Measurements from ENCODE around the gene PPP4R2. TPM values are rescaled to one million over a fixed set of nuclear protein-coding genes. Genes with fewer than 3 reads are reported as not detected.

Gene PPP4R2
- total RNA-seq, result 100 to 1,000 TPM in 1 of 4 donors, 10 to 100 TPM in 3; 21.3 to 136 (median 62.3) TPM

DNA sequence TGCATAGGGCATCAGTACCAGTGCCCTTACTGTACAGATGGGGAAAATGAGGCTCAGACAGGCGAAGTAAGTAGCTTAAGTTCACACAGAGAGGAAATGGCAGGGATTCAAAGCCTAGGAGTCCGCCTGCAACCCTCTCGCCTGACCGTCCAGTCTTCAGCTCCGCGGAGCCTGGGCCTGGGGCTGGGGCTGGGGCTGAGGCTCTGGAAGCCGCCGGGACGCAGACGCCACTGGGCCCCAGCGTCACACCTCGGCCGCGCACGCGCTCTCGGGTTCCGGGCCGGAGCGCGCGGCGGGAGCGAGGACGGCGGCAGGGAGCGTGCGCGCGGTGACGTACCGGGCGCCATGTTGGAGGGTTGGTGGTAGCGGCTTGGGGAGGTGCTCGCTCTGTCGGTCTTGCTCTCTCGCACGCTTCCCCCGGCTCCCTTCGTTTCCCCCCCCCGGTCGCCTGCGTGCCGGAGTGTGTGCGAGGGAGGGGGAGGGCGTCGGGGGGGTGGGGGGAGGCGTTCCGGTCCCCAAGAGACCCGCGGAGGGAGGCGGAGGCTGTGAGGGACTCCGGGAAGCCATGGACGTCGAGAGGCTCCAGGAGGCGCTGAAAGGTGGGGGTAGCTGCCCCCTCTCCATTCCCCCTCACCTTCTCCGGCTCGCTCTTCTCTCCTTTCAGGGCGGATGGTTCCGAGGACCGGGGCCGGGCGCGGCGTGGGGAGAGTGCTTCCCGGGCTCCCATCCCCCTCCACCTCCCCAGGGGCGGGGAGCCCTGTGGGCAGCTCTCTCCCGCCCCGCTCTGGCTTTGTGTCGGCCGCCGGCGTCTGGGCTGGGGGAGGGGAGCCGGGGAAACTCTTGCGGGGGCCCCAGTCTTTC is at the start of gene PPP4R2:
Gene PPP4R2 (plus strand): TSS at position 339 of the 861 bp plus-strand sequence. CDS start 227 bp downstream, at position 566.
- H3K27me3 ChIP-seq, result no peaks in the 10 kb centered on the region
- TF ChIP-seq, protein P1, sequence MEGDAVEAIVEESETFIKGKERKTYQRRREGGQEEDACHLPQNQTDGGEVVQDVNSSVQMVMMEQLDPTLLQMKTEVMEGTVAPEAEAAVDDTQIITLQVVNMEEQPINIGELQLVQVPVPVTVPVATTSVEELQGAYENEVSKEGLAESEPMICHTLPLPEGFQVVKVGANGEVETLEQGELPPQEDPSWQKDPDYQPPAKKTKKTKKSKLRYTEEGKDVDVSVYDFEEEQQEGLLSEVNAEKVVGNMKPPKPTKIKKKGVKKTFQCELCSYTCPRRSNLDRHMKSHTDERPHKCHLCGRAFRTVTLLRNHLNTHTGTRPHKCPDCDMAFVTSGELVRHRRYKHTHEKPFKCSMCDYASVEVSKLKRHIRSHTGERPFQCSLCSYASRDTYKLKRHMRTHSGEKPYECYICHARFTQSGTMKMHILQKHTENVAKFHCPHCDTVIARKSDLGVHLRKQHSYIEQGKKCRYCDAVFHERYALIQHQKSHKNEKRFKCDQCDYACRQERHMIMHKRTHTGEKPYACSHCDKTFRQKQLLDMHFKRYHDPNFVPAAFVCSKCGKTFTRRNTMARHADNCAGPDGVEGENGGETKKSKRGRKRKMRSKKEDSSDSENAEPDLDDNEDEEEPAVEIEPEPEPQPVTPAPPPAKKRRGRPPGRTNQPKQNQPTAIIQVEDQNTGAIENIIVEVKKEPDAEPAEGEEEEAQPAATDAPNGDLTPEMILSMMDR (IDR thresholded peaks at IDR 0.05), result peak in 2 of 4 experiments; percentile 7 to 12
- TF ChIP-seq POLR2A (IDR thresholded peaks at IDR 0.05), result peak; percentile 85 to 95
- DNase-seq, result peak; percentile 80 to 90
- intact Hi-C loops (cut with DNase I; ENCODE audit: low total_unique reads), result no loop called here
- H3K4me1 ChIP-seq, result peaks cover 11 to 12% of the 10 kb centered on the region in 2 donors
- H3K4me3 ChIP-seq, result peak within 1 kb of the TSS; percentile 71 to 98
- H3K9me3 ChIP-seq, result no peaks in the 10 kb centered on the region
- no peaks in the 10 kb centered on the region for H3K36me3 ChIP-seq
- peak within 1 kb of the TSS; percentile 92 to 99 for H3K27ac ChIP-seq

GRCh38 chr3:72947715-72948490 is 48.7 kb upstream of the PPP4R2 start:
- Histone ChIP-seq H3K36me3 (no peaks in the 10 kb centered on the region), H3K4me3 (no peak overlapping the region), H3K9me3 (no peaks in the 10 kb centered on the region), H3K27ac (no peak overlapping the region), H3K27me3 (no peaks in the 10 kb centered on the region), H3K4me1 (no peaks in the 10 kb centered on the region)
- DNase-seq, result no peak
- TF ChIP-seq, protein P1 (IDR thresholded peaks at IDR 0.05), result no peak
- no peak for TF ChIP-seq POLR2A (IDR thresholded peaks at IDR 0.05)
- intact Hi-C loops (cut with DNase I; ENCODE audit: low total_unique reads), result no loop called here

DNA sequence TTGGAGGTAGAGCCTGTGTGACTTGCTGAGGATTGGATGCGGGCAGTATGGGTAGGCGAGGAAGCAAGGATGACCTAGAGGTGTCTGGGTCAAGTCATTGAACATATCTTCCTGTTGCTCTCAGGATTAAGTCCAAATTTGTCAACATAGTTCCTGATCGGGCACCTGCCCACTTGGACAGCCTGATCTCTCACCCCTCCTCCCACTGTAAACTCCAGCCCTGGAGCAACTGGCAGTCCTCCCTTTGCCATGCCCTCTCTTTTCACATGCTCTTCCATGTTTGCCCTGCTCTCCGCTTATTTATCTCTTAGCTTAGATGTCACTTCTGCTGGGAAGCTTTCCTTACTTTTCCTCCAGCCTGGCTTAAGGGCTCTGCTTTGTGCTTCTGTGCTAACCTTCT is 47.6 kb upstream of the PPP4R2 start:
- H3K36me3 ChIP-seq, result no peaks in the 10 kb centered on the region
- intact Hi-C loops (cut with DNase I; ENCODE audit: low total_unique reads), result no loop called here
- no peak overlapping the region for H3K4me3 ChIP-seq
- no peaks in the 10 kb centered on the region for H3K9me3 ChIP-seq
- no peaks in the 10 kb centered on the region for H3K4me1 ChIP-seq
- no peaks in the 10 kb centered on the region for H3K27me3 ChIP-seq
- DNase-seq, result no peak
- no peak overlapping the region for H3K27ac ChIP-seq
- TF ChIP-seq POLR2A (IDR thresholded peaks at IDR 0.05), result no peak
- TF ChIP-seq, protein P1 (IDR thresholded peaks at IDR 0.05), result no peak

GRCh38 chr3:72950372-72950771 is 46.2 kb upstream of the PPP4R2 start:
- DNase-seq, result no peak
- no peak overlapping the region for H3K4me3 ChIP-seq
- no peaks in the 10 kb centered on the region for H3K4me1 ChIP-seq
- H3K27me3 ChIP-seq, result no peaks in the 10 kb centered on the region
- H3K27ac ChIP-seq, result no peak overlapping the region
- H3K36me3 ChIP-seq, result no peaks in the 10 kb centered on the region
- H3K9me3 ChIP-seq, result no peaks in the 10 kb centered on the region
- intact Hi-C loops (cut with DNase I; ENCODE audit: low total_unique reads), result no loop called here
- no peak for TF ChIP-seq POLR2A (IDR thresholded peaks at IDR 0.05)
- TF ChIP-seq, protein P1 (IDR thresholded peaks at IDR 0.05), result no peak

DNA sequence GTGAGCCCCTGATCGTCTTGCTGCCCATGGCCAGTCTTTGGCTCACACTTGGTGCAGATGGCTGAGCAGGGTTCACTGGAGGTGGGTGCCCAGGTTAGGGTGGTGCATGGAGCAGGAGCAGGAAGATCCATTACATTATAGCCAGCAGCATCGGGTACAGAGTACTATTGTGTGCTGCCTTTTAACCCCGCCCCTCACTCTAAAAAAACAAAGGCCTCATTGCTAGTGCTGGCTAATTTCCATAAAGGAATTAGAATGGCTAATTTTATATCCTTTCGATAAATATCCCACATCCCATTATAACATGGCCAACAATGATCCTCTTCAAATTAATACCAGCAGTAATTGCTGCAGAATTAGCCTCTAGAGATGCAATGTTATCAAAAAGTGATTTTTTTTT is 45.8 kb upstream of the PPP4R2 start:
- no peak for DNase-seq
- Histone ChIP-seq H3K36me3 (no peaks in the 10 kb centered on the region), H3K9me3 (no peaks in the 10 kb centered on the region), H3K27me3 (no peaks in the 10 kb centered on the region), H3K4me3 (no peak overlapping the region), H3K27ac (no peak overlapping the region), H3K4me1 (no peaks in the 10 kb centered on the region)
- intact Hi-C loops (cut with DNase I; ENCODE audit: low total_unique reads), result no loop called here
- TF ChIP-seq, protein P1 (IDR thresholded peaks at IDR 0.05), result no peak
- no peak for TF ChIP-seq POLR2A (IDR thresholded peaks at IDR 0.05)
